SK-N-SH treated with all-trans-retinoic acid at 6 μM for 48 hours (cell line): ENCODE results near the gene SLC41A3.
"Not testable (repeated sequence)": the region's sequence is repeated elsewhere in the genome, so short reads cannot be mapped to it uniquely, and the experiment has no call there.

ENCODE experiments used
- ATAC-seq: fragments of 200-7000 bp; cut with Tn5 transposase; 3 replicates; pipeline ENCODE4 v1.9.1; 2020; ENCODE audit warnings: mild to moderate bottlenecking, moderate library complexity
- ARNTL ChIP-seq: fragments of 450-650 bp; formaldehyde crosslinking; IDR thresholded peaks from 2 replicates; pipeline ENCODE4 v1.5.0; 2020; ENCODE audit warnings: low read depth, mild to moderate bottlenecking, moderate library complexity, borderline replicate concordance
- BACH2 ChIP-seq: fragments of 250-450 bp; sonication (Bioruptor Pico); IDR thresholded peaks from 2 replicates; pipeline ENCODE4 v1.9.0; 2021; ENCODE audit warnings: mild to moderate bottlenecking, borderline replicate concordance
- ESRRG ChIP-seq: fragments of 250-450 bp; sonication (Bioruptor Pico); IDR thresholded peaks from 2 replicates; pipeline ENCODE4 v1.6.1; 2021; ENCODE audit warnings: mild to moderate bottlenecking
- GLIS3 ChIP-seq: fragments of 250-450 bp; sonication (Bioruptor Pico); IDR thresholded peaks from 2 replicates; pipeline ENCODE4 v1.5.0; 2020; ENCODE audit warnings: mild to moderate bottlenecking, moderate library complexity
- OSR1 ChIP-seq: fragments of 250-450 bp; sonication (Bioruptor Pico); IDR thresholded peaks from 2 replicates; pipeline ENCODE4 v1.8.0; 2022; ENCODE audit warnings: moderate library complexity, mild to moderate bottlenecking, inconsistent platforms
- POU6F1 ChIP-seq: fragments of 250-450 bp; sonication (Bioruptor Pico); IDR thresholded peaks from 2 replicates; pipeline ENCODE4 v1.8.0; 2021; ENCODE audit warnings: low read depth, mild to moderate bottlenecking, moderate library complexity, borderline replicate concordance
- PPARA ChIP-seq: fragments of 250-450 bp; sonication (Bioruptor Pico); IDR thresholded peaks from 2 replicates; pipeline ENCODE4 v1.5.0; 2020; ENCODE audit warnings: mild to moderate bottlenecking, borderline replicate concordance
- SNAI2 ChIP-seq: fragments of 250-450 bp; sonication (Bioruptor Pico); IDR thresholded peaks from 2 replicates; pipeline ENCODE4 v1.5.0; 2020; ENCODE audit warnings: mild to moderate bottlenecking, moderate library complexity
- TCF4 ChIP-seq: fragments of 250-450 bp; sonication (Bioruptor Pico); IDR thresholded peaks from 2 replicates; pipeline ENCODE4 v1.8.0; 2021; ENCODE audit warnings: mild to moderate bottlenecking, moderate library complexity, borderline replicate concordance
- TOX ChIP-seq: fragments of 250-450 bp; sonication (Bioruptor Pico); IDR thresholded peaks from 2 replicates; pipeline ENCODE4 v1.8.0; 2021; ENCODE audit warnings: mild to moderate bottlenecking, moderate library complexity, borderline replicate concordance
- ZC3H10 ChIP-seq: fragments of 250-450 bp; sonication (Bioruptor Pico); IDR thresholded peaks from 2 replicates; pipeline ENCODE4 v1.5.1; 2021; ENCODE audit warnings: mild to moderate bottlenecking, moderate library complexity
- ZFP3 ChIP-seq: fragments of 250-450 bp; sonication (Bioruptor Pico); IDR thresholded peaks from 2 replicates; pipeline ENCODE4 v1.5.0; 2020; ENCODE audit warnings: mild to moderate bottlenecking, moderate library complexity
- ZFP30 ChIP-seq: fragments of 450-650 bp; formaldehyde crosslinking; IDR thresholded peaks from 2 replicates; pipeline ENCODE4 v1.5.0; 2022; ENCODE audit warnings: mild to moderate bottlenecking, moderate library complexity
- ZNF565 ChIP-seq: fragments of 450-650 bp; formaldehyde crosslinking; conservative IDR thresholded peaks from 2 replicates; pipeline ENCODE4 v1.5.0; 2020; ENCODE audit warnings: low read depth, mild to moderate bottlenecking, moderate library complexity
- ZNF70 ChIP-seq: fragments of 450-650 bp; formaldehyde crosslinking; IDR thresholded peaks from 2 replicates; pipeline ENCODE4 v1.5.0; 2020; ENCODE audit warnings: mild to moderate bottlenecking, moderate library complexity
- ZNF8 ChIP-seq: fragments of 450-650 bp; formaldehyde crosslinking; IDR thresholded peaks from 2 replicates; pipeline ENCODE4 v1.5.0; 2020; ENCODE audit warnings: mild to moderate bottlenecking, moderate library complexity
- TF ChIP-seq, protein P1 (sequence below): fragments of 250-450 bp; sonication (Bioruptor Pico); IDR thresholded peaks from 2 replicates; pipeline ENCODE4 v1.5.1; 2021; ENCODE audit warnings: mild to moderate bottlenecking, moderate library complexity
- TF ChIP-seq, protein P2 (sequence below): fragments of 250-450 bp; sonication (Bioruptor Pico); IDR thresholded peaks from 2 replicates; pipeline ENCODE4 v1.5.0; 2020; ENCODE audit warnings: mild to moderate bottlenecking, moderate library complexity

The SLC41A3 gene

GRCh38 chr3:126039870-126040269, 44.1 kb downstream of the SLC41A3 start:
- no peak for ATAC-seq
- TF ChIP-seq GLIS3 (CRISPR knock-in tag) (no peak), ESRRG (no peak), OSR1 (CRISPR knock-in tag) (no peak), ZFP3 (CRISPR knock-in tag) (no peak), SNAI2 (CRISPR knock-in tag) (no peak), ZFP30 (CRISPR knock-in tag) (no peak), ZC3H10 (no peak), PPARA (no peak), TCF4 (CRISPR knock-in tag) (no peak), ZNF70 (no peak)

- ATAC-seq: not testable (repeated sequence)
These were observed 45.1 kb downstream of the SLC41A3 start for GRCh38 chr3:126038791-126039190.

GRCh38 chr3:126036056-126036549, 47.8 kb downstream of the SLC41A3 start:
- no peak for ATAC-seq
- TF ChIP-seq, protein P1, sequence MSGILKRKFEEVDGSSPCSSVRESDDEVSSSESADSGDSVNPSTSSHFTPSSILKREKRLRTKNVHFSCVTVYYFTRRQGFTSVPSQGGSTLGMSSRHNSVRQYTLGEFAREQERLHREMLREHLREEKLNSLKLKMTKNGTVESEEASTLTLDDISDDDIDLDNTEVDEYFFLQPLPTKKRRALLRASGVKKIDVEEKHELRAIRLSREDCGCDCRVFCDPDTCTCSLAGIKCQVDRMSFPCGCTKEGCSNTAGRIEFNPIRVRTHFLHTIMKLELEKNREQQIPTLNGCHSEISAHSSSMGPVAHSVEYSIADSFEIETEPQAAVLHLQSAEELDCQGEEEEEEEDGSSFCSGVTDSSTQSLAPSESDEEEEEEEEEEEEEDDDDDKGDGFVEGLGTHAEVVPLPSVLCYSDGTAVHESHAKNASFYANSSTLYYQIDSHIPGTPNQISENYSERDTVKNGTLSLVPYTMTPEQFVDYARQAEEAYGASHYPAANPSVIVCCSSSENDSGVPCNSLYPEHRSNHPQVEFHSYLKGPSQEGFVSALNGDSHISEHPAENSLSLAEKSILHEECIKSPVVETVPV (CRISPR knock-in tag): no peak
- no peak for TF ChIP-seq POU6F1 (CRISPR knock-in tag)
- TF ChIP-seq ZFP30 (CRISPR knock-in tag): no peak
- TF ChIP-seq, protein P2, sequence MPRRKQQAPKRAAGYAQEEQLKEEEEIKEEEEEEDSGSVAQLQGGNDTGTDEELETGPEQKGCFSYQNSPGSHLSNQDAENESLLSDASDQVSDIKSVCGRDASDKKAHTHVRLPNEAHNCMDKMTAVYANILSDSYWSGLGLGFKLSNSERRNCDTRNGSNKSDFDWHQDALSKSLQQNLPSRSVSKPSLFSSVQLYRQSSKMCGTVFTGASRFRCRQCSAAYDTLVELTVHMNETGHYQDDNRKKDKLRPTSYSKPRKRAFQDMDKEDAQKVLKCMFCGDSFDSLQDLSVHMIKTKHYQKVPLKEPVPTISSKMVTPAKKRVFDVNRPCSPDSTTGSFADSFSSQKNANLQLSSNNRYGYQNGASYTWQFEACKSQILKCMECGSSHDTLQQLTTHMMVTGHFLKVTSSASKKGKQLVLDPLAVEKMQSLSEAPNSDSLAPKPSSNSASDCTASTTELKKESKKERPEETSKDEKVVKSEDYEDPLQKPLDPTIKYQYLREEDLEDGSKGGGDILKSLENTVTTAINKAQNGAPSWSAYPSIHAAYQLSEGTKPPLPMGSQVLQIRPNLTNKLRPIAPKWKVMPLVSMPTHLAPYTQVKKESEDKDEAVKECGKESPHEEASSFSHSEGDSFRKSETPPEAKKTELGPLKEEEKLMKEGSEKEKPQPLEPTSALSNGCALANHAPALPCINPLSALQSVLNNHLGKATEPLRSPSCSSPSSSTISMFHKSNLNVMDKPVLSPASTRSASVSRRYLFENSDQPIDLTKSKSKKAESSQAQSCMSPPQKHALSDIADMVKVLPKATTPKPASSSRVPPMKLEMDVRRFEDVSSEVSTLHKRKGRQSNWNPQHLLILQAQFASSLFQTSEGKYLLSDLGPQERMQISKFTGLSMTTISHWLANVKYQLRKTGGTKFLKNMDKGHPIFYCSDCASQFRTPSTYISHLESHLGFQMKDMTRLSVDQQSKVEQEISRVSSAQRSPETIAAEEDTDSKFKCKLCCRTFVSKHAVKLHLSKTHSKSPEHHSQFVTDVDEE (CRISPR knock-in tag): no peak
- TF ChIP-seq GLIS3 (CRISPR knock-in tag): no peak
- TF ChIP-seq SNAI2 (CRISPR knock-in tag): no peak
- TF ChIP-seq ZNF70: no peak
- no peak for TF ChIP-seq ZFP3 (CRISPR knock-in tag)
- no peak for TF ChIP-seq ARNTL (CRISPR knock-in tag)
- no peak for TF ChIP-seq ZNF565
- no peak for TF ChIP-seq ZNF8 (CRISPR knock-in tag)
- no peak for TF ChIP-seq PPARA
- no peak for TF ChIP-seq TOX (CRISPR knock-in tag)
- no peak for TF ChIP-seq OSR1 (CRISPR knock-in tag)

GRCh38 chr3:126035362-126036050, 48.4 kb downstream of the SLC41A3 start:
- no peak for TF ChIP-seq BACH2 (CRISPR knock-in tag)
- no peak for TF ChIP-seq SNAI2 (CRISPR knock-in tag)
- TF ChIP-seq POU6F1 (CRISPR knock-in tag): no peak
- TF ChIP-seq ZNF70: no peak
- TF ChIP-seq, all 23 proteins: peak for 0

More at GRCh38 chr3:126035362-126036050, 48.4 kb downstream of the SLC41A3 start:
- ATAC-seq: no peak
